ENCODE data around the gene ZSCAN31.
"Not testable (repeated sequence)": the region's sequence is repeated elsewhere in the genome, so short reads cannot be mapped to it uniquely, and the experiment has no call there.

The ZSCAN31 gene

DNA sequence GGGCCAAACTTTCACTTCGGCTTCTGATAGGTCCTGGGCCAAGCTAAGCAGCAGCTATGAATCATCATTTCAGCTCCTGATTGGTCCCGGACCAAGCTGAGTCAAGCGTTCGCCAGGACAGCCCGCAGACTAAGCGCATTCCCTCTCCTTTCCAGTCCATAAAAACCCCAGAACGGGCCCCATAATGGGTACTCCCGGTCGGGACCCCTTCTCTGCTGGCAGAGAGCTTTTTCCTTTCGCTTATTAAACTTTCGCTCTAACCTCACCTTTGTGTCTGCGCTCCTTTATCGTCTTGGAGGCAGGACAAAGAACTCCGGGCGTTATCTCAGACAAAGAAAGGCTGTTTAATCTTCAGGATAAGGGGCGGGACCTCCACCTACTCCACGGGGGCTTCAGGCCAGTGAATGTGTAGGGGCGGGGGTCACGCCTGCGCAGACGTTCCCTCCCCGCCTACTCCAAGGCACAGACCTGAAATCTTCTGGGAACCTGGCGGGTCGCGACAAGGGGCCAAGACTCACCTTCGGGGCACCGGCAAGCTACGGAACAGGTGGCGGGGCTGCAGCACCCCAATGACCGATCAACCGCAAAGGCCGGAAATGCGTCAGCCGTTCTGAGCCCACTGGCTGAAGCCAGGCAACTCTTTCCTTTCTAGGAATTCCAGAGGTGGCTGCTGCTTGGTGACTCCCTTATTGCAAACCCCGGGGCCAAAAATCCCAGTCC is at the start of gene ZSCAN31:
Gene ZSCAN31, minus strand, starts transcription at position 585 of the 720 bp plus-strand sequence. CDS start 6,465 bp downstream, outside the sequence.
- DNase-seq (ENCODE audit: extremely low read depth in 1 of 2, low read depth in 1 of 2) = peak; percentile 54 to 68

DNA sequence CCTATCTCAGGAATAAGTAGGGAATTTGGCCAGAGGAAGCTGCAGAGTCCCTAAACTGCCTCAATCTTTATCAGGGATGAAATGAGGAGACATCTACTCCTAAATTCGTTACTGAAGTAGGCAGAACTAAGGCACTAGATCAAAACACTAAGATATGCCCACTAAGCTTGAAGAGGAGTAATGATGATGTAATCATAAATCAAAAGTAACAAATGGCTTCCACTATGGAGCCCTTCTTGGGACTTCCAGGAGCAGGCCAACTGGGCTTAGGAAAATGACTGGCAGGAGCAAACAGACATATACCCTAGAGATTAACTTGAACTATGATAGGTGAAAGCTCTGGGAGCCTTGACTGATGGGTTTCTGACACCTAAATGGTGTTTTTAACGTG is 48.2 kb upstream of the ZSCAN31 start:
- DNase-seq (ENCODE audit: extremely low read depth in 1 of 2, low read depth in 1 of 2) = no peak

DNA sequence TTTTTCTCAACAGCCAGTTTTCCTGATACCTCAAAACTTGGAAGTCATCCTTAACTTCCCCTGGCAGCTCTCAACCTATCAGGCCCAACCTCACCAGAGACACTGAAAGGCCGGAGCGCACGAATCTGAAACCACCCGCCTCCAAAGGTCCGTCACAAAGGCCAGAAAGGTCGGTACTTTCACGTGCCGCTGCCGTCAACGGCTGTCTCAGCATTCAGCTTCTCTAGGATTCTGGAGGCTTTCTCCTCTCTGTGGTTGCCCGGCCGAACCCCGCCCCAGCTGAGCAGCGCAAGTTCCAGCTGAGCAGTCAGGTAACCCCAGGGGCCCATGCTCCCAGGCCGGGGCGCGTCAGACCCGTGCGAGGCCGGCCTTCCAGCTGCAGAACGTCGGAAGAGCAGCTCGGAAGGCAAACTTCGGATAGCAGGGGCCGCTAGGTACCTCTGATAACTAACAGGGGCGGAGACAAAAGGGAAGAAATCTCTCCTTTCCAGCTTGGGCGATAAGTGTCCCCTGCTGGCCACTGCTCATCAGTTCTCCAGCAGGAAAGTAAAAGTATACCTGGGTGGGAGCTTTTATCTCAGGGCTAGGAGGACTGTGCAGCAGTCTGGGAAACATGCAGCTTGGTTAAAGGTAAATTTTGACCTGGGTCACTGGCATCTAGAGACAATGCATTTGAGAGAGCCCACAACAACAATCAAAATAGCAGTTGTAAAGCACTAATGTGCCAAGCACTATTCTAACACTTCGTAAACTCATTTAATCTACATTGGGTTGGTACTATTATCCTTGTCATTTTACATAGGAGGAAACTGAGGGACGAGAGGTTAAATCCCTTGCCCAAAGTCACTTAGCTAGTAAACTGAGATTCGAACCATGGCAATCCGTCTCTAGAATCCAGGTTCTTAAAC is 47.5 kb upstream of the ZSCAN31 start:
- peak in 1 of 2 donors; percentile 3 for DNase-seq (ENCODE audit: extremely low read depth in 1 of 2, low read depth in 1 of 2)

DNA sequence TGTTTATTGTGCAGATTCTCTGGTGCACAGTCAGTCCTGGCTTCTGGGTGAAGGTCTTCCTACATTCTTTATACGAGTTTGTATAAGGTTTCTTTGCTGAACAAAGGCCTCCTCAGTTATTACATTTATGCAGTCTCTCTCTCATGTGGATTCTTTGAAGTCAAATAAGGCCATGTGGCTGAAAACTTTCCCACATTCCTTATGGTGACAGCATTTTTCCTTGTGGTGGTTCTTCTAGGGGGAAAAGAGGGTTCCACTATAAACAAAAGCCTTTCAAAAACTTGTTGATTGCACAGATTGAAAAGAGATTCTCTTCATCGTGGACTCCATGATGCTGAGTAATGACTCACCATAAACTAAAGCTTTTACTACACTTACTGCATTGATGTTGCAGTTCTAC is 44.4 kb upstream of the ZSCAN31 start:
- no peak for DNase-seq (ENCODE audit: extremely low read depth in 1 of 2, low read depth in 1 of 2)

DNA sequence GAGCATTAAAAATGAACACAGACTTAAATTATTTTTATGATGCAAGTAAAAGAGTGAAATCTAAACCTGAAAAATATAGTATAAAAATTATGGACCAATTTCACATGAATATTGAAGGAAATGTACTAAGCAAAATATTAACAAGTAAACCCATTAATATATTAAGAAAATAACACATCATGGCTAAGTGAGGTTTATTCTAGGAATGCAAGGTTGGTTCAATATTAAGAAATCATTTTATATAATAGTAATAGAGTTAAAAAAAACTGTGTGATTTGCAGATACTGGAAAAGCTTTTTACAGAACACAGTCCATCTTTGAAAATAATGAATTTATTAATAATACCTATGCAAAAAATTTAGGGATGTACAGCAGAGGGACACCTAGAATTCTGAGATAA is 42.7 kb upstream of the ZSCAN31 start:
- no peak for DNase-seq (ENCODE audit: extremely low read depth in 1 of 2, low read depth in 1 of 2)

DNA sequence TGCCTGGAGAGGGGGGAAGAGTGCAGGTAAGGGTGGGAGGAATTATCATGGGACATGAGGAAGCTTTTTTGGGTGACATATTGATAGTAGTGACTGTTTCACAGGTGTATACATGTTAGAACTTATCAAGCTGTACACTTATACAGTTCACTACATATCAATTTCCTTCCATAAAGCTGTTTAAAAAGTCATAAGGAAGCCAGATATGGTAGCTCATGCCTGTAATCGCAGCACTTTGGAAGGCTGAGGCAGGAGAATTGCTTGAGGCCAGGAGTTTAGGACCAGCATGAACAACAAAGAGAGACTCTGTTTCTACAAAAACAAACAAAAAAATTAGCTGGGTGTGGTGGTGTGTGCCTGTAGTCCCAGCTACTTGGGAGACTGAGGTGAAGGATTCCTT is 41.9 kb upstream of the ZSCAN31 start:
- no peak for DNase-seq (ENCODE audit: extremely low read depth in 1 of 2, low read depth in 1 of 2)

DNA sequence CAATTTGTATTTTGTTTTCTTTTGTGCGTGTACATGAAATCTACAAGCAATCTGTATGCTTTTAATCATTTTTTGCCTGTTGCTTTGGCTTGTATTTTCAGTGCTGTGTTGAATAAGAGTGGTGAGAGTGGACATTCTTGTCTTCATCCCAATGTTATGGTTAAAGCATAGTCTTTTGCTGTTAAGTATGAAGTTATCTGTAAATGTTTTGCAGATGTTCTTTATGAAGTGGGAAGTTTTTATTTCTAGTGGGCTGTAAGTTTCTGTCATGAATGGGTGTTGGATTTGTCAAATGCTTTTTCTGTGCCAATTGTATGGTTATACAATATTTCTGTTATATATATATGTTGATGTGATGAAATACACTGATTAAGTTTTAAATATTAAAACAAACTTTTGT is 38.0 kb upstream of the ZSCAN31 start:
- DNase-seq (ENCODE audit: extremely low read depth in 1 of 2, low read depth in 1 of 2) = no peak

DNA sequence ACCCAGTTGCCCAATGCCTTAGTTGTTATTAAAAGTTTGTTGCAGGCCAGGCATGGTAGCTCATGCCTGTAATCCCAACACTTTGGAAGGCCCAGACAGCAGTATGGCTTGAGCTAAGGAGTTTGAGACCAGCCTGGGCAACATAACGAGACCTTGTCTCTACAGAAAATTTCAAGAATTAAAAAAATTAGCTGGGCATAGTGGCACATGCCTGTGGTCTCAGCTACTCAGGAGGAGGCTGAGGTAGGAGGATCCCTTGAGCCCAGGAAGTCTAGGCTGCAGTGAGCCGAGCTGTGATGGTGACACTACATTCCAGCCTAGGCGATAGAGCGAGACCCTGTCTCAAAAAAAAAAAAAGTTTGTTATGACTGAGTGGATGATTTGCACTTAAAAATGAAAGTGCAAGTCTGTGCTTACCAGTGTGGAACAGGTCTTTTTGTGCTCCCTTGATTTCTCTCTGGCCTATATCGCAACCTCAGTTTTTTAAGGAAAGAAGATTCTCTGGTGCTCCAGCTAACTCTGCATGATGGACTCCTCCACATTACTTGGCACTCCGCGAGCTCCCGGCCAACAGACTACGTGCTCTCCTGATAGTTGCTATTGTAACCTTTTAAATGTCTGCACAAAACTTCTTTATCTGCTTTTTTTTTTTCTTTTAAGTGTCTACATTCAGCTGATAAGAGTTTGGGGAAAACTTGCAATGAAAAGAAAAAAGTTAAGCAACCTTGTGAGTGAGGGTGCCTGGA is 35.9 kb upstream of the ZSCAN31 start:
- no peak for DNase-seq (ENCODE audit: extremely low read depth in 1 of 2, low read depth in 1 of 2)

DNA sequence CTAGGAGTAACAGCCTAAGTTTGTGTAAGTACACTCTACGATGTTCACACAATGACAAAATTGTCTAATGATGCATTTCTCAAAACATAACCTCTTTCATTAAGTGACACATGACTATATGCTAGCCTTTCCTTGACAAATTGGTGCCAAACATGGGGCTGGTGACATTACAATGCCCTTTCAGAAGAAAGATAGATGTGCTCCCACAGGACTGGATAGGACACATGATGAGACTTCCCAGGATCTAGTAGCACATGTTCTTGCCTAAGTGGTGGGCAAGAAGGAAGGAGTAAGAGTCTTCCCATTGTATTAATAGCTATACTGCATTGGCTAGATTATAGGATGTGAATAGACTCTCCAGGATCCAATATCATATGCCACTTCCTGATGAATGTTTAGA is 35.3 kb upstream of the ZSCAN31 start:
- DNase-seq (ENCODE audit: extremely low read depth in 1 of 2, low read depth in 1 of 2) = no peak

DNA sequence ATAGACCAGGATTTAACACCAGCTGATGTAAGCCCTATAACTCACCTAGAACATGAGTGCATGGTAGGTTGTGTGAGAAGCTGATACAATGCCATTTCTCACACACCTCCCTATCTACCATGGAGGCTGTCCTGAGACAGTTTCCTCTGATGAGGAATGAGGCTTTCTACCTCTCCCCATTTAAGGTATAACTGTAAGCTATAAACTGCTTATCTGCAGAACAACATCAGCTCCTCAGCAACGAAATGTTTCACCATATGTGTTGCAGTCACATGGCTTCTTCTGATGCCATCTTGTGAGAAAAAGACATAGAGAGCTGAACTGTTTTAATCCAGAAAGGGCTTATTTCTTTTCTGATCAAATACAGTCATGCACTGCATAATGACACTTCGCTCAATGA is 34.5 kb upstream of the ZSCAN31 start:
- no peak for DNase-seq (ENCODE audit: extremely low read depth in 1 of 2, low read depth in 1 of 2)

DNA sequence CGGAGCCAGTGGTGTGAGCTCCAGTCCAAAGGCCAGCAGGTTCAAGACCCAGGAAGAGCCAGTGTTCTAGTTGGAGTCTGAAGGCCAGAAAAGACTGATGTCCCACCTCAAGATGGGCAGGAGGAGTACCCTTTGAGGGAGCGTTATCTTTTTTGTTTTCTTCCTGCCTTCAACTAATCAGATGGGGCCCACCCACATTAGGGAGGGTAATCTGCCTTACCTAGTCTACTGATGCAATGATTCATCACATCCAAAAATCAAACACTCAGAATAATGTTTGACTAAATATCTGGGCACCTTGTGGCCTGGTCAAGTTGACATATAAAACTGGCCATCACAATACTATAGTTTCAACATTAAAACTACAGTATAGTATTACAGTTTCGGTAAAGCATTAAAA is 33.5 kb upstream of the ZSCAN31 start:
- no peak for DNase-seq (ENCODE audit: extremely low read depth in 1 of 2, low read depth in 1 of 2)

DNA sequence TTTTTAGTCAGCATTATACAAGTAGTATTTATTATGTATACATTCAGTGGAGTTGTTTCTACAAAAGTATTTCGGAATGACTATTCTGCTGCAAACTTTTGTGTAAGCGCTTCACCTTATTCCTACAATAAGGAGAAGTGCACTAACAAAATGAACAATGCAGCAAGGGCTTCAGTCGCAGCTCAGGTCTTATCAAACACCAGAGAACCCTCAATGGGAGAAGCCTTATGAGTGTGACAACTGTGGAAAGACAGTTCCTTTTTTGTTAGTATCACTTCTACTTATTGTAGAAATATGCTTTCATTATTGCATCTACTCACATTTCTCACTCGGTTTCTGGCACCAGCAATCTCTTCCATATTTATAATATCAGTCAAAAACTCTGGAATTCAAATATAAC is 32.6 kb upstream of the ZSCAN31 start:
- DNase-seq (ENCODE audit: extremely low read depth in 1 of 2, low read depth in 1 of 2) = no peak

DNA sequence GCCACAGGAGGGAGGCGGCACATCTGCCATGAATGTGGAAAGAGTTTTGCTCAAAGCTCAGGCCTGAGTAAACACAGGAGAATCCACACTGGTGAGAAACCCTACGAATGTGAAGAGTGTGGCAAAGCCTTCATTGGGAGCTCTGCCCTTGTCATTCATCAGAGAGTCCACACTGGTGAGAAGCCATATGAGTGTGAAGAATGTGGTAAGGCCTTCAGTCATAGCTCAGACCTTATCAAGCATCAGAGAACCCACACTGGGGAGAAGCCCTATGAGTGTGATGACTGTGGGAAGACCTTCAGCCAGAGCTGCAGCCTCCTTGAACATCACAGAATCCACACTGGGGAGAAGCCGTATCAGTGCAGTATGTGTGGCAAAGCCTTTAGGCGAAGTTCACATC is 29.6 kb upstream of the ZSCAN31 start:
- DNase-seq (ENCODE audit: extremely low read depth in 1 of 2, low read depth in 1 of 2) = not testable (repeated sequence)

DNA sequence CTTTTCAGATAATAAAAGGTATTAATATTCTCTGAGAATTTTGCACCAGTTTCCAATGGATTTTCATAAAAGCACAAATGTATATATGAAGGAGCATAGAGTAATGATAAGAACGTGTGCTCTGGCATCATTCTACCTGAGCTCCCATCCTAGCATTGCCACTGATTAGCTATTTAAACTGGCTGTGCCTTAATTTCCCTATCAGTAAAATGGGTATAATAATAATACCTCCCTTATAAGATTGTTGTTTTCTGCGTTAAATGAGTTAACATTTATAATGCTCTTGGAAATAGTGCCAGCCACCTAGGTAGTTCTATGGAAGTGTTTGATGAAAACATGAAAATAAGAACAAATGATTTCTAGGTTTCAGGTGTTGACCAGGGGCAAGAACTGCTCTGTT is 25.0 kb upstream of the ZSCAN31 start:
- DNase-seq (ENCODE audit: extremely low read depth in 1 of 2, low read depth in 1 of 2) = no peak

DNA sequence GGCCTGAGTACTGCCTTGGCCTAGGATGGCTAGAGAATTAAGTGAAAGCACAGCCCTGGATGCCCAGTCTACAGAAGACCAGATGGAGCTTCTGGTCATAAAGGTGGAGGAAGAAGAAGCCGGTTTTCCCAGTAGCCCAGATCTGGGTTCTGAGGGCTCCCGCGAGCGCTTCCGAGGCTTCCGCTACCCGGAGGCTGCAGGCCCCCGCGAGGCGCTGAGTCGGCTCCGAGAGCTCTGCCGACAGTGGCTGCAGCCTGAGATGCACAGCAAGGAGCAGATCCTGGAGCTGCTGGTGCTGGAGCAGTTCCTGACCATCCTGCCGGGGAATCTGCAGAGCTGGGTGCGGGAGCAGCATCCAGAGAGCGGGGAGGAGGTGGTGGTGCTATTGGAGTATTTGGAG is 23.6 kb upstream of the ZSCAN31 start:
- DNase-seq (ENCODE audit: extremely low read depth in 1 of 2, low read depth in 1 of 2) = not testable (repeated sequence)

DNA sequence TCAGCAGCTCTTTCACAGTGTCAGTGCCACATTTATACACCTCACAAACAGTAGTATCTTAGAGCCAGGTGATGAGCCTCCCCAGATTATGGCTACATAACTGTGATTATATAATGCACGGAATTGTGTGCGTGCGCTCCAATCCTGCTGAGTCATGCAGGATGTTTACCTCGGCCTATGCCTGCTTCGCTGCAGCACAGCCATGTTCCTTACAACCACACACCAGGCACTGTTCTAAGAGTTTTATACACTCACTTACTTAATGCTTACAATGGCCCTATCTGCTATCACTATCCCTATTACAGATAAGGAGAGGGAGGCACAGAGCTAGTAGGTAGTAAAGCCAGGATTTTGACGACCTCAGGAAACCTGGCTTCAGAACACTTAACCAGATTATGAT is 21.1 kb upstream of the ZSCAN31 start:
- DNase-seq (ENCODE audit: extremely low read depth in 1 of 2, low read depth in 1 of 2) = no peak

DNA sequence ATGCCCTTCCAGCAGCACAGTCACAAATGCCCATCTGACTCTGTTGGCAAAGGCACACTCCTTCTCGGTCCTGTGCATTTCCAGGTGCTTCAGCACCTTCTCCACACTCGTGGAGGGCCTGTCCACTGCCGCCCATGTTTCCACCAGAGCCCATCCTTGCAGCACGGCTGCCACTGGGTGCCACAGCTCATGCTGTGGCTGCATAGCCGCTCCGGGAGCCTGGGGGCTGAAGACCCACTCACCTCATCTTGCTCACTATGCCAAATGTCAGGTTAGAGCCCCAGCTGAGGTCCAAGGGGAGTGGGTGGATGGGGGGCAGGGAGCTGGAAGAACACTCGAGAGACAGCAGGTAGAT is 20.7 kb upstream of the ZSCAN31 start:
- no peak for DNase-seq (ENCODE audit: extremely low read depth in 1 of 2, low read depth in 1 of 2)

DNA sequence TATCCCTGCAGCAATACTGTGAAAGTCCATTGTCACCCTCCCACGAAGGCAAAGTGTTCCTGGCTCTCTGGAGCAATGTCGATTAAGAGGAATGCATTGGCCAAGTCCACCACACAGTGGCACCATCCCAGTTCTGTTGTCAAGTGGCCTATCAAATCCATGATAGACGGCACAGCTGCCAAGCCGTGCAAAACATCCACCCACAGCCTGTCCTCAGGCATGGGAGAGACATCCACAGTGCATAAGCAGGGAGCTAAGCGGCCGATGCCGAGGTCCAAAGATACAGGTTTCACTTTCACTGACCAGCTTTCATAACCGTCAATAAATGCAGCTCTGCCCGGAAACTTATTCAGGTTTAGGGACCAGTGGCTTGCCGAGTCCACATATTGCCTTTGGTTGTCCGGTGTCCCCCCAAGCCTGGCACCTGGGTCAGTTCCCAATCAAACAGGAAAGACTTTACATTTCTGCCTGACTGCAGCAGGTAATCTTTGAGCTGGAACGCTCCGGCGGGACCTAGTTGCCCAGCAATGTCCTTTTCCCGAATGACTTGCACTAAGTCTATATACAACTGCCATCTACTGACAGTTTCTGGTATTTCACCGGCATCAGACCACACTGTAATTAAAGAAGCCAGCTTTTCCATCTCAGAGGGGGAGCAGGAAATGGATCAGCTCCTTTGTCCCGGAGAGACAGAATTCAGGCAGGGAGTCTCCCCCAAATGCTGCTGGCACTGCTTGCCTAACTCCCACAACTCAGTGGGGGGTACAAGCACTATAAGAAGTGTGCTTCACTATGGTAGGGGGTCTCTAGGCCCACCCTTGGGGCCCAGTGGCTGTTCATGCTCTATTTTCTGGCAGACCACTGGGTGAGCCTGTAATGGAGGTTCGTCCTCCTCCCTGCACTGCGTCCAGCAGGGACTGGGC is 20.1 kb upstream of the ZSCAN31 start:
- DNase-seq (ENCODE audit: extremely low read depth in 1 of 2, low read depth in 1 of 2) = peak; percentile 19 to 29

DNA sequence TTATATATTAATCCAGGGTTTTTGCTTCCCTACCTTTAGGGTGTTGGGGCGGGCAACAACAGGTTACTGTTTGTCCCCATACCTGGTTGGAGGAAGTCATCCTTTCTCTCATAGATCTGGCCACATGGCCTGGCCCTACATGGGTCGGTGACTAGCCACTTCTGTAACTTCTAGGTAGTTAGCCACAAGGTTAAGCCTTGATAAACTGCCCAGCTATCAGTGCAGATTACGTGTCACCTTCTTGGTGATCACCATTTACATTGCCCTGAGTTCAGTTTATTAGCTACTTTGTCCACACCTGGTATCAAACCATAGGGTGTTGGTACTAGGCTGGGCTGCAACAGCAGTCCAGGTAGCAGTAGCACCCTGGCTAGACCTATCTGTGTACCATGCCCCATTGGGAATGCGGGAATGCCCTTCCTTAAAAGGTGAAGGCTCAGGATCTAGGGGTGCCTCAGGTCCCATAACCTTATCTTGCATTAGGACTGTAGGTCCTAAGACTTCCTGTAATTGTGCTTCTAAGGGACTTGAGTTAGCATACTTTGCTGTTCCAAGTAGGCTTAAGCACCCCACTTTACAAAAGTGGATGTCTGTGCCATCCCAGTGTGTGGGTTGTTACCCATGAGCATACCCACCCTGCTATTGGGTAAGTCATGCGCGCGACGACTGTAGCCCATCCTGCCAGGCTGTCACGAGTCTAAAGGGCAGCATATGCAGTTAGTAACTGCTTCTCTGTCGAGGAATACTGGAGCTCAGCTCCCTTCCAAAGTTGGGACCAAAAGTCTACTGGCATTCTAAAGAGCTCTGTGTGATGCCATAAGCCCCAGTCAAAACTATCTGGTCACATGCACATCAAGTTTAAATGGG is 19.0 kb upstream of the ZSCAN31 start:
- no peak for DNase-seq (ENCODE audit: extremely low read depth in 1 of 2, low read depth in 1 of 2)

Measured in activated CD8-positive, alpha-beta memory T cell treated with anti-CD3 and anti-CD28 coated beads for 1 hour (primary cell).